HG03280 (cell line): ENCODE results near the gene TERB1.
A peak's percentile ranks its signal among the peaks of the same experiment; 100 is the strongest.

Experiments
- ATAC-seq: cut with Tn5 transposase; IDR thresholded peaks from one replicate; pipeline ENCODE4 v1.9.1; 2021; ENCODE audit warnings: mild to moderate bottlenecking, moderate library complexity; ENCODE audit not compliant: unreplicated experiment

The TERB1 gene

GRCh38 chr16:66751053-66751302, 50.4 kb downstream of the TERB1 start:
- no peak for ATAC-seq

GRCh38 chr16:66750279-66751052, 50.9 kb downstream of the TERB1 start:
- peak; percentile 6 for ATAC-seq

GRCh38 chr16:66746682-66747081, 54.7 kb downstream of the TERB1 start:
- ATAC-seq, result no peak

- ATAC-seq, result no peak
These were observed 55.3 kb downstream of the TERB1 start for GRCh38 chr16:66746048-66746447.

- no peak for ATAC-seq
These were observed 59.2 kb downstream of the TERB1 start for GRCh38 chr16:66741950-66742808.

GRCh38 chr16:66741169-66741900, 60.0 kb downstream of the TERB1 start:
- ATAC-seq, result no peak

GRCh38 chr16:66740533-66740932, 60.9 kb downstream of the TERB1 start:
- no peak for ATAC-seq

GRCh38 chr16:66740010-66740409, 61.4 kb downstream of the TERB1 start:
- ATAC-seq, result no peak

- no peak for ATAC-seq
These were observed 65.5 kb downstream of the TERB1 start for GRCh38 chr16:66735891-66736290.

- ATAC-seq, result no peak
These were observed 70.3 kb downstream of the TERB1 start for GRCh38 chr16:66731101-66731500.

- no peak for ATAC-seq
These were observed 72.6 kb downstream of the TERB1 start for GRCh38 chr16:66728804-66729203.

- no peak for ATAC-seq
These were observed 73.1 kb downstream of the TERB1 start for GRCh38 chr16:66728117-66728787.

GRCh38 chr16:66720766-66721165, 80.6 kb downstream of the TERB1 start:
- ATAC-seq, result no peak

- ATAC-seq, result no peak
These were observed 82.1 kb downstream of the TERB1 start for GRCh38 chr16:66719246-66719645.

GRCh38 chr16:66717776-66718175, 83.6 kb downstream of the TERB1 start:
- ATAC-seq, result no peak

GRCh38 chr16:66717112-66717675, 84.2 kb downstream of the TERB1 start:
- ATAC-seq, result no peak

GRCh38 chr16:66714654-66715307, 86.6 kb downstream of the TERB1 start:
- ATAC-seq, result no peak

- no peak for ATAC-seq
These were observed 87.3 kb downstream of the TERB1 start for GRCh38 chr16:66714062-66714461.

- no peak for ATAC-seq
These were observed 88.3 kb downstream of the TERB1 start for GRCh38 chr16:66713076-66713475.

- ATAC-seq, result no peak
These were observed 88.9 kb downstream of the TERB1 start for GRCh38 chr16:66712512-66712911.
